Activated CD4-positive, CD25-positive, alpha-beta regulatory T cell treated with anti-CD3 and anti-CD28 coated beads, Interleukin-2, amount 50 U/mL, for 72 hours (primary cell): ENCODE results near the gene GPR171.

Experiments used
- DNase-seq: peaks from one replicate; pipeline ENCODE4 v3.0.0; 2021

Gene GPR171

DNA sequence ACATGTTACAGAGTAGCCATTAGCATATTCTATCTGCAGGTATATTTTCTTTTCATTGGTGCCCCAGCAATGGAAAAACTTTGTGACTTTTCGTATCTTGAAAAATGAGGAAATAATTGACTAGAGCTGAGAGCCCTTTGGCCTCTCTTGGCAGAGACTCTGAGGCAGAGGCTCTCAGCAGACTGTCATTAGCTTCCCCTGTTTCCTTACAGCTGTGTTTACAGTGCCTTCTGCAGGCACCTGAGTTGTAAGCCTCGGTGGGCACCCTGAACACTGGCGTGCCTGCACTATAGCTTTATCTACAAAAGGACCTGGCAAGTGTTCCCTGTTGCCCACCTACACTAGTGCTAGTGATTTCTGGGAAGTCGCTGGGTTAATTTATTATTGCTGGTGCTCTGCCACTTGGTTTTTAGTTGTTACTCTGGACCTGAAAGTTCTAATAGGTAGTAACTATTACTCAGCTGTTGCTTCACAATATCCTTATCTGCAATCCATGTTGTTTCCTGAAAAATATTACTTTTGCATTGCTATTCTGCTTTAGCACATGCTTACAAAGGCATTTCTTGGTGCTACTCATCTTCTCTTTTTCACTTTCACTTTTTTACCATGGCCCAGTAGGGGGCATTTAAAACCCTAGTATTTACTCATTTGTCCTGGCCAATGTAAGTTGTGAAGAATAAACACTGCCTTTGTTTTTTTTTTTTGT is 7.8 kb upstream of the GPR171 start:
- no peak for DNase-seq

DNA sequence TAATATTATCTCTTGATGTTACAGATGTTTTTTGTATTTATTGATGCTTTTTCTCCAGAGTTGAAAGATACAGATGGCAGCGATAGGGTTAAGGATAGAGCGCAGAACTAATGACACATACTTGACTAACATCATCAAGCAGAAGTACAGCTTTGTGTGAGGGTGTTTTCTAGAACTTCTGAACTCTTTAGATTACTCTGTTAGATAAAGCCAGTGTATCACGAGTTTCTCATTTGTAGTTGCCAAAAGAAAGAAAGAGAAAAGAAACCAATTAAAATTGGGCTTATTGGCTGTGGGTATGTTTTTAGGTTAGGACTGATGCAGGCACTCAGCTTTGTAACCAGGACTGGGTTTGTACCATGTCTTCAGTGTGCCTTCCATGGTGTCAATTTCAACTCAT is 6.6 kb upstream of the GPR171 start:
- no peak for DNase-seq

DNA sequence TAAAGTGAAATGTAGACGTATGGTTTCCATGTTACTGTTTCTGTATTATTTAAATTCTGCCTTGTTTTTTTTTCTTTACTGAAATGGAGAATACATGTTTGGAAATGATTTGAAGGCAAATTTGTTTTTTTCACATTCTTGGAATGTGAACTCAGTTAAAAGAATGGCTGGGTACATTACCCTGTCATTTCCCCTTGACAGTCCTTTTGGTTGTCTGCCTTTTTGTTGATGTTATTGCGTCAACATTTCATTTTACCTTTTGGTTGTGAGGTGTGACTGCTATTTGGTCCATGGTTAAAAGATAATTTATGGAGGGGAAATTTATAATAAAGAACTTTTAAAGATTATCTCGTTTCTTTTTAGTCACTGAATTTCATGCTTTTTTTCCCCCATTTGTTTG is 3.2 kb upstream of the GPR171 start:
- DNase-seq, result no peak

DNA sequence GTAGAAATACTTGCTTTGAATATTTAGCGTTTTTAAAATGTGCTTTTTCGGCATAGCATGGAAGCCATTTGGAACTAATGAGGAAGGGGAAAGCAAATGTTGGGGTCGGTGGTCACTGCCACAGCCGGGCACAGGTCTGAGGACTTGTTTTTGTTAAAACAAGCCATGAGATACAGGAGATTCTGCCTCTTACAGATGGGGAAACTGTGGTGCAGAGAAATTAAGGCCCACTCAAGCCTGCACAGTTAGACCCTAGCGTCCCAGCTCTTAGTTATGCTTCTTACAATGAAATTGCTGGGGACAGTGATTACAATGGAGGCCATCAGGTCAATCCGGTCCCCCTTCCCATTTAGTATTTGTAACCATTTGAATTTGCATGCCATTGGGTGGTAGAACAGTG is 2.5 kb upstream of the GPR171 start:
- DNase-seq, result no peak

DNA sequence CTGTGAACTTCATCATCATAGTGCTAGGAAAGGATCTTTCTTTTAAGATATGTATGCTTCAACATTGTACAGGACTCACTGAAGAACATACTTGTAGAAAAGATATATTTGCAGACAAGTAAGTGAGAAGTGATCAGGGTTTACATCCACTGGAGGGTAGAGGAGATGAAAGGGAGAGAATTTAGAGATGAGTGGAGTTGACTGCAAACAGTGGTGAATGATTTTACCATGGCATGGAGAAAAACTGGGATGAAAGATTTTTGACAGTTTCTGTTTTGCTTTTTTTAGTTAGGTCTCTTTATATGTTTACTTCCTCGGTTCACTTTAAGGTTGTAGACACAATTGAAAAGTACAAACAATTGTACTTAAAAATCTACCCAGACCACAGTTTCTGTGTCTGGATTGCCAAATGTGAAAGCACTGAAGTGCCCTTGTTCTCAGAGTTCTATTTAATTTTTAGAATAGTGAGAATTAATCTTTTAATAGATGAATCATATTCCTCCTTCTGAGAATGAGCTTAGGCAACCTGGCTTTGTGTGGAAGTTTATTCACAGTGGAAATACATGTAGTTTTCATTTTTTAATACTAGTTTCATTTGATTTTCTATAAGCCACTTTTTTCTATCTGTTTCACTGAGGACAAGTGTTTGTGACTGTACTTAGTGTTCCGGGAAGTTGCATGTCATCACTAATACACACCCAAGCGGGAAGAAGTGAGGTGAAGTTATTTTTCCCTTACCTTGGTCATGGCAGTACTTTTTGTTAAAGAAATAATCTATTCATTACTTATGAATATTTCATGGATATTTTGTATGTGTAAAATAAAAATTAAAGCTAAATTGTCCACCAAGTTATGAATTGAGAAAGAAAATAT is 1.8 kb upstream of the GPR171 start:
- no peak for DNase-seq

DNA sequence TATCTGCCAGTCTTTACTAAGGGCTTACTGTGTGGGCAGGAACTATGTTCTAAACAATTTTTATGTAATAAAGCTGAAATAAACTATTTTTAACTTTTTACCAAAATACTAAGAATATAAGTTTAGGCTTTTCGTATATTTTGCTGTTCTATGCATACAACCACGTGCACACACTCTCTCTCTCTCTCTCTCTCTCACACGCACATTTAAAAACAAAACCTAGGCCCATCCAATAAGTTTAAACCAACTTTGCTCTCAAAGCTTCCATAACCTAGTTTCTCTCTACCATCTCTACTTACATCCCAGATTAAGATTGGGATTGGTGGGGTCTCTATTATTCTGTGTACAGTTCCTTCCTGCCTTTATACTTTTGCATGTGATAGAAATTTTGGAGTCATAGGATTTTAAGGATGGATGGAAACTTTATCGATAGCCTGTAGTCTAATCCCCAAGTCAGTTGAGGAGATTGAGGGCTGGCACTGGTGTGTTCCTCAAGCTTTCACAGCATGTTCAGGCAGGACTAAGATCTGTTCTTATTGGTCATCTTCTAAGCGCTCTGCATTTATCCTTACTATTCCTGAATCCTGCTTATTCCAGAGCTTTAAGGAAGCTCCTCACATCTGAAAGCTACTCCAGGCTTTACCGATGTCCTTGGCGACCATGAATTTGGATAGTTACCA is 1.8 kb downstream of the GPR171 start:
- DNase-seq, result no peak

DNA sequence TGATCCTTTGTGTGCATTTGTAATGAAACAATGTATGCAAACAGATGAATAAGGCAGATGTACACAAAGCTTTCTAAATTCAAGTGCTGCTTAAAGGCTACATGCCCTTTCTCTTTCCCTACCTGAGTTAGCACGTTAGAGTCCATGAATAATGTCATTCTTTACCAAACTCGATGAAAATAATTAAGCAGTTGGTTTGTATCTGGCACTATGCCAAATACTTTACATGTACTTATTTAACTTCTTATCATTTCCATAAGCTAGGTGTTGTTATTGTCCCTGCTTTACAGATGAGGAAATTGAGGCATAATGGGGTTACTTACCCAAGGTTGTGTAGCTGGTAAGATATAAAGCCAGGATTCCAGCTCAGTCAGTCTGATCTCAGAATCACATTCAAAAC is 2.4 kb downstream of the GPR171 start:
- DNase-seq, result no peak

DNA sequence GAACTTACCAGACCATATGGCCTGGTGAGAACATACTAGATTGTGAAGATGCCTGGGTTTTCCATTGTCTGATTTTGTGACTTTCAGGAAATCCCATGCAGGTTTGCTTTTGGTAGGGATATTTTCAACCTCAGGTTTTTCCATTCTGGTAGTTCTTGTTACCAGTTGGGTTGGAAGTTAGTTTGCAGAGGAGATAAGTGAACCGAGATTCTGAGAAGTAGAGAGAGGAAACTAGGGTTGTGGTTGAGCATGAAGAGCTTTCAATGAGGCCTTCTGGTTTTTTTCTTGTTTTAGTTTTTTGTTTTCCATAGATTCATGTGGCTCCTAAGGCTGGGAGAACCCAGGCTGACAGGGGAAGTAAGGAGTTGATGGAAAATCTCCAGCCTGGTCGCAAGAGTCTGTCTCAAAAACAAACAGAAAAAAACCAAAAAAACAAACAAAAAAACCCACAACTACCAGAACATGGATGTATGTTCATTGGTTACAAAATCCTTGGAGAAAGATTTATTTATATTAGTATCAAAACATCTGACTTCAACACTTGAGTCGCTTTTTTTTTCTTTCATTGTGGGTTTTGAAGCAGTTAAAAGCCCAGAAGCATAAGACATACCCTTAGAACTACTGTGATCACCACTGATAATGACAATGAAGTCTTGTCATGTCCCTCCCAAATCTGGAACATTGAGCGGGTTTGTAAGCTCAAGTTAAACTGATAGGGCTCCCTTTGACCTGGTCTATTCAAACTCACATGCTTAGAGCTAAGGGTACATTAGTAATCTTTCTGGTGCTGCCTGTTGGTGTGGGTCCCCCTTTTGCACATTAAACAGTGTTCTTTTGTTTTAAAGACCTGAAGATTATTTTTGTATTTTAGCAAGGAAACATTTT is 3.2 kb downstream of the GPR171 start:
- DNase-seq, result no peak

DNA sequence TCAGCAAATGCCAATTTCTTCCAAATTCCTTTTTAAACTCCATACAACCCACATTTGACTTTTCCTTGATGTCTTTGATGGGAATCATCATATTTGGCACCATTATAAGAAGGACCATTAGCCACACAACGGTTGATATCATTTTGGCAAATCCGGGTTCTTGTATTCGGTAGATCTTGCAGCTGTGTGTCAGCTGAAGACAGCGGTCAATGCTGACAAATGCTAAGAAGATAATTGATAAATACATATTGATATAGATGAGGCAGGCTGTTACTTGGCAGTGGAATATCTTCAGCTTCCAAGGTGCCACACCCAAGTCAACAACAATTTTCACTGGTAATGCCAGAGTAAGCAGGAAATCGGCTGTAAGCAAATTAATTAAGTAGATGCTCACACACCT is 4.2 kb downstream of the GPR171 start:
- DNase-seq, result no peak

DNA sequence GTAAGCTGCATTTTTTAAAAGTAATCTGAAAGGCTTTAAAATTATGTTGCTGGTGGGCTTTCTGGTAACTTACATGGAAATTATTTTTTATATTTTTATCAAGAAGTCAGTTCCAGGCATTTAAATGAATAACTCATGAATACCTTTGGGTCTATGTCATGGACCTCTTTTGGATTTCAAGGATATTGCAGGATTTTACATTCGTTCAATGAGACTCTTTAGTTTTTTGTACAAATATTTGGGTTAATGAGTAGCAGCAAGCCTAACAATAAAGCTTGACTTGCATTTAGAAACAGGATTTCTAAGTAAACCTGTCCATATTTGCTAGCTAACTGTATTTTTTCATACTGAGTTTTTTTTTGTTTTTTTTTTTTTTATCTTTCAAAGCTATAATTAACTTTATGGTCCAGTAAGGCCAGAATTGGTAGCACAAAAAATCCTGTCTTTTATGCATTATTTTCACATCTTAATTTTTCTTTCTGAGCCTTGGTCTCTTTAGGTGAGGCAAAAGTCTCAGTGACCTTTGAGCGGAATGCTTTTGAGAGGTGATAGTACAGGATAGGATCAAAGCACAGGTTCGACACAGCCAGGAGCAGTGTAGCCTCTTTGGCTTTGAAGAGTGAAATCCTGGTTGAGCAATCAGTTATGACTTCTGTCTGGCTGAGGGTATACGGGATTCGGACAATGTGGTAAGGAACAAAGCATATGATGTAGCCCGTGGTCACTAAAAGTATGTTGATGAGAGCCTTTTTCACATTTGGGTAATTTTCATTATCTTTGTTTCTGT is 4.8 kb downstream of the GPR171 start:
- DNase-seq, result no peak

DNA sequence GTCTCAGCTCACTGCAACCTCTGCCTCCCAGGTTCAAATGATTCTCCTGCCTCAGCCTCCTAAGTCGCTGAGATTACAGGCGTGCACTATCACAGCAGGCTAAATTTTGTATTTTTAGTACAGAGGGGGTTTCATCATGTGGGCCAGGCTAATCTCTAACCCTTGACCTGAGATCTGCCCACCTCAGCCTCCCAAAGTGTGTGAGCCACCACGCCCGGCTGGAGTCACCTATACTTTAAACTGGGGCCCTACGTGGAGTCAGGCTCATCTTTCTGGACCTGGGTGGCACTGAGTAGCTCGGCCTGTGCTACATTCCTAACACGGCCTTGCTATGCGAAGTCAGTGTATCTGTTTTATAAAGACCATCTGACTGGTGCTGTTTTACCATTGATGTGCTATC is 5.8 kb downstream of the GPR171 start:
- no peak for DNase-seq

DNA sequence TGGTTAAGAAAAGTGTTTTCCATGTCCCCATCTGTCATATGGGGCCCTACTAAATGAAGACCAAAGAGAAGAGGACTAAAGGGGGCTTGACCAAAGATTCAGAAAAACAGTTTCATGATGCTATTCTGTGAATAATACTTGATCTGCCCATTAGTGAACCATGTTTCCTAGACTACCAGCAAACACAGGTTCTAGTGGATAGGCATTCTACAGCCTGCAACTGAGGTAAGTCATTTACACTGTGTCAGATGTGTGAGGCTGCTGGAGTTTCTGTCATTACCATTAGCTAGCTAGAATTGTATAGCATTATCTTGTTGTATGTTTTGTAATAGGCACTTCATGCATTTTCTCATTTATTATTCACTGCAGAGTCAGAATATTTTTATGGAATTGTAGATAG is 6.6 kb downstream of the GPR171 start:
- DNase-seq, result no peak

DNA sequence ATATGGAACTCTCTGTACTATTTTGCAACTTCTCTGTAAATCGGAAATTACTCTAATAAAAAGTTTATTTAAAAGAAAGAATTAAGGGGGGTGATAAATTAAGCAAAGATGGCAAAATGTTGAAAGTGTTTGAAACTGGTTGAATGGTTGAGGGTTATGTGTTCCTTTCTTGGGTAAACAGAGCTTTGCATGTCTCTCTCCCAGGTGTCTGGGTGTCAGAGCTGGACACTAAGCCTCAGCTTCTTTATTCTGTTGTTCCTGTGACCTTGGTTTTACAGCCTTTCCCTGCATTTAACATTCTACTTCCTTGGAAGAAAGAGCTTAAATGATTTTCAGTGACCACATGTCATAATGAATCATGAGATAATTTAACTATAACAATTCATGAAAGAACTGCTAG is 7.2 kb downstream of the GPR171 start:
- DNase-seq, result no peak

DNA sequence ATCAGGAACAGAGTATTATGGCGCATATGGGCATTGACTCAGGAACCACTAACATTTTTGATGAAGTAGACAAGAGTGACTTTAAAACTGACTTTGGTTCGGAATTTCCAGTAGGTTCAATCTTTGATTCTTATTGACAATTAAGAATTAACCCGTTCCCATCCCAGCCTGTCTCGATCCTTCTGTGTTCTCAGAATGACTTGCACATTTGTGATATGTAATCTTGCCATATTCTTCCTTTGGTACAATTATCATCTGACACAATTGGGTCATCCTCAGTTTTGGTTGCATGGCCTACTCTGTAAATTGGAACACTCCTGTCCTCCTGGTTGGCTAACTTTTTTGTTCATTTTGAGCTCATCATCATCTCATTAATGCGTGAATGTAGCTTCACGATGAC is 10.5 kb downstream of the GPR171 start:
- no peak for DNase-seq

DNA sequence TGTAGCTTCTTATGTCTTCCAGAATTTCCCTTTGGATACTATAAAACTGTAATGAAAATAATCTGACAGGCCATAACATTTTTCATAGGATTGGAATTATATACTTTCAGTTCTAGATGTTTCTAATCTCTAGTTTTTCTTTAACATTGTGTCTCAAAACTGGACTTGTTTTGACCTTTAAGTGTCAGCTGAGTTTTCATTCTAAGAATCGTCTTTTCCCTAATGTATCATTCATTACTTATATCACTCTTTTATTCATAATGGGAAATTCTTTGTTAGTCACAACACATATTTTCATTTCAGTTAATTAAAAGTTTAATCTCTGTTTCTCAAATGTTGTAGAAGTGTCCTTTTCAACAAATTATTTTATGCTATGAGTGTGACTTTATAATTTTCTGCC is 11.9 kb downstream of the GPR171 start:
- DNase-seq, result no peak

DNA sequence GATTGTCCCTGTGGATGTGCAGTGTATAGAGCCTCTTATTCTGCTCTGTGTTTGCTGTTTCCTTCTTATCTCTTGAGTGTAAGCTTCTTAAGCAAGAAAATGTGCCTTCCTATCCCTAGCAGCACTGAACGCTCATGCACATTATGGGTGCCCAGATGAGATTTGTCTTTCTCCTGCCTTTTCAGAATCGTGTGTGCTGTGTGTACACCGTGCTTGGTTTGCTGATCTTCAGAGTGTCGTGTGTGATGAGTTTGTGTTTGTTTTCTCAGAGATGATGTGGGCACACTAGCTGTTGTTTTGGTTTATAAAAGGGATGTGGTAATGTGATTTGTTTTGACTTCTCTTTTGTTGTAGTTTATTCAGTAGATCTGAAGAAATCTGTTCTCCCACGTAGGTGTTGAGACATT is 19.7 kb downstream of the GPR171 start:
- no peak for DNase-seq

DNA sequence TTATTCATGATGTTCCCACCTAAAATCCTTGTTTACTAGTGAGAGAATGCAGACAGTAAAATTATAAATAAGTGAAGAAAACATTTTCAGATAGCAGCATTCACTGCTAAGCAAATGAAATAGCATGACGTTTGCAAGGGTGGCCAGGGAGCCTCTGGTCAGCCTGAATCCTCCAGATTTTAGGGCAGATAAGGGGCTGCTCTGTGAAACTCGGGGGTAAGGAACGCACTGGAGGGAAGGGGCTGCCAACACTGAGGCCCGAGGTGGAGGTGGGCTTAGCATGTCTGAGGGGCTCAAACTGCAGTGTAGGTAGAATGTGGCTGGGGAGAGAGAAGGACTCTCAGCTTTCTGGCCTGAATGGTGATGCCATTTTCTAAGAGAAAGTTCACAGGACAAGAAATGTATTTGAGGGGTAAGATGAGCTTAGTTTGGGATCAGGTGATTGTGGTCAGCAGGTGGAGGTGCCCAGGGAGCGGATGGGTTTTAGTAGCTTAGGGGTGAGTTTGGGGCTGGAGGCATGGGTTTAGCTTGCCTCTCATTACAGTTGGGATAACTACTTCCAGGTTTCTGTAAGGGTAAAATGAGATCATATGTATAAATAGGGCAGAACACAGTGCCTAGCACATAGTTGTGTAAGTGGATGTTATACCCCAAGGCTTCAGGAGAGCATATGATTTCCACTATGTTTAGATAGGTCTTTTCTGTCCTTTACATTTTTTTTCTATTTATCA is 20.5 kb downstream of the GPR171 start:
- no peak for DNase-seq

DNA sequence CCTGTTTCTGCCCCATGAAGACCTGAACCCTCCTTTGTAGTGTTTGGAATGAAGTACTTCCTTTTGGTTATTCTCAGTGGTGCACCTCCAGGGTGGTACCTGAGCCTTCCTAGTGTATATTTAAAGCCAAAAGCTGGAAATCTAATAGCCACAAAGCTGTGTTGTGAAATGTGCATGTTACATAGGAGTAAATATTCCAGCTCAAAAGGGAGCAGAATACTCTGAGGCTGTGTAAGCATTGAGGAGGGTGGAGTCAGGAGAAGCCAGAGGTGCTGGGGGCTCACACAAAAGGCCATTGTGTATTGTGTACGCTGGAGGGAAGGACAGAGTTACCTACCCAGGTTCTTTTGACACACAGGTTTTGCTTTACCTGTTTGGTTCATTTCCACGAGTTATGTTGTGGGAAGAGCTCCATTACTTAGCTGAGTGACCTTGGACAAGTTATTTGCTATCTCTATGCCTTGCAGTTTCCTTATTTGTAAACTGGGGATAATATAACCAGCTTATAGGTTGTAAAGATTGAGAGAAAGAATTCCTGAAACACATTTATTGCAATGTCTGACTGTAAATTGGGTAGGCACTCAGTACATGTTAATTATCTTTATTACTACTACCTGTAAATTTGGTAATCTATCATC is 24.7 kb downstream of the GPR171 start:
- no peak for DNase-seq

DNA sequence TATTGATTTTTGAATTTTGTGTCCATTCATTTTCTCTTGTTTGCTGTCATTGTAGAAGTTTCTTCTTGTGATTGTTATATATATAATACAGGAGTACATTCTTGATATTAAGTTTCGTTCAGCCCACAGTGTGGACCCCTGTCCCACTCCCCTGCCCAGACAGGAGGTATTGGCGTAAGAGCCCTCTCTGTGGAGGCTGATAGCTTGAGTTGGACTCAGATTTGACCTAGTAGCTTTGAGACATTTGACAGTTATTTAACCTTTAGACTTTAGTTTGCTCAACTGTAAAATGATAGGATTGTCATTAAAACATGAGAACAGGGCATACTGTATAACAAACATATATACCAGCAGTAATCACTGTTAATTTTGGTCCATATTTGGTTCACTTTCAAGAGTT is 27.1 kb downstream of the GPR171 start:
- no peak for DNase-seq

DNA sequence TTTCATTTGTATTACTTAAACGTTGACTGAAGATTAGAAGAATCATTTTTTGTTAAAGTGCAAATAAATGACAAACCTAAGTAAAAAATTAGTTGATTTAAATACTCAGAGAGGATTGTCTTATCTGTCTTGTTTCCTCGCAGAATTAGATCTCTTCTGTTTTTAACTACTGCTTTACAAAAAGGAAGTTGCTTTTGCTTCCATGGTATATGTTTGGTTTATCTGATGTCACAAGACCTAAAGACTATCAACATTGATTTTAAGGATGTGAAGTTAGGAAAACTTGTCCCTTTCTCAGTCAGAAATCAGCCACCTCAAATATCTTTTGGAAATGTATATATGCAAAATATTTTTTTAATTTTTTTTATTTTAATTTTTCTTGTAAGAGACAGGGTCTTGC is 28.7 kb downstream of the GPR171 start:
- no peak for DNase-seq
